ENCODE measurements around the gene MYO5C. TPM values are rescaled to one million over a fixed set of nuclear protein-coding genes. Genes with fewer than 3 reads are reported as not detected.

MYO5C gene
- total and polyA plus RNA-seq, 2 of the 8 experiments (the other 6 are each of a cell fraction or from before 2014, with no cell fraction given): 8.2 to 26.7 TPM

DNA sequence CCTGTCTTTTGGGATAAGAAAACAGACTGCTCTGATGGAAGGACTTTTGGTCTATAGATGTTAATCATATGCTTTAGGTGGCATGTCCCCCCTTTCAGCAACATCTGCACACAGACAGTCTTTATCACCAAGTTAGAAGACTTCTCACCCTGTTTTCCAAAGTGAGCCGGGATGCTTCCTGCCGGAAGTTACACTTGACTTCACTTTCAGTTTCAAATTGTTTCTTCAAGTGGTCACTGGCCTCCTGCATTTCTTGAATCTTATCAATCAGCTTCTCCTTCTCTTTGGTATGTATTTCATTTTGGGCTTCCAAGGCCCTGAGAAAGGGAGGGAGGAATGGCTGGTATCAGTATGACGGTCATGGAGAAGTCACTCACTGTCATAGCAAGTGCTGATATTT lies 77.2 kb downstream of the MYO5C start:
- H3K36me3 ChIP-seq (ENCODE audit: control insufficient read depth in 2 of 4, insufficient read depth in 4 of 4, low read length in 3 of 4): peaks cover 8 to 64% (median 34%) of the 10 kb centered on the region in 4 experiments
- no peaks in the 10 kb centered on the region for H3K23me2 ChIP-seq (ENCODE audit: low read depth, low read length)
- DNase-seq (ENCODE audit: low read depth in 1 of 2, low spot score in 2 of 2): no peak
- H4K5ac ChIP-seq (ENCODE audit: insufficient read length, low read depth, low read length): no peak overlapping the region
- H3K9me3 ChIP-seq (ENCODE audit: insufficient read depth in 2 of 2, low read depth in 1 of 2, low read length in 1 of 2): no peaks in the 10 kb centered on the region
- H2AK5ac ChIP-seq (ENCODE audit: low read depth, low read length): no peak overlapping the region
- H4K91ac ChIP-seq (replicated peaks; ENCODE audit: insufficient read length, low read length): no peak overlapping the region
- H3K9ac ChIP-seq (replicated peaks in 1 of 4; ENCODE audit: extremely low read depth in 1 of 4, low read depth in 3 of 4, low read length in 3 of 4): no peak overlapping the region
- H2BK15ac ChIP-seq (ENCODE audit: low read length): no peak overlapping the region
- no peaks in the 10 kb centered on the region for H3K27me3 ChIP-seq (replicated peaks in 1 of 4; ENCODE audit: control insufficient read depth in 3 of 4, extremely low read depth in 1 of 4, insufficient read depth in 3 of 4, low read length in 3 of 4)
- no peak overlapping the region for H3K14ac ChIP-seq (ENCODE audit: insufficient read length)
- no peak overlapping the region for H2BK120ac ChIP-seq (replicated peaks; ENCODE audit: low read depth, low read length)
- no peak overlapping the region for H4K8ac ChIP-seq (ENCODE audit: extremely low read depth, insufficient read depth, low read length)
- 91% methylated on average over 3 of the region's 3 CpGs; no CpG with 5 or more reads in 1 of the 2 experiments for WGBS, 2 experiments (ENCODE audit: extremely low coverage in 1 of 2, insufficient coverage in 1 of 2, insufficient read length in 1 of 2, insufficient replicate concordance in 2 of 2, low coverage in 1 of 2, low lambda C conversion rate in 2 of 2, missing lambda C conversion rate in 1 of 2)
- H2BK5ac ChIP-seq (ENCODE audit: low read depth, low read length): no peak overlapping the region
- CTCF ChIA-PET (ENCODE audit: partially characterized antibody): interaction anchor here (0.9 to 2.5 kb wide), 3 partner anchors 9 to 98 kb away, joined by 3 to 46 read pairs (median 6); no protein-coding TSS in a partner anchor
- H2BK12ac ChIP-seq (ENCODE audit: low read depth, low read length): no peak overlapping the region
- no peak overlapping the region for H3K4me2 ChIP-seq (ENCODE audit: insufficient read depth in 1 of 2, low read depth in 2 of 2, low read length in 2 of 2)
- FAIRE-seq: no peak
- no peaks in the 10 kb centered on the region for H3K79me1 ChIP-seq (ENCODE audit: low read depth, low read length)
- no peak overlapping the region for H2AFZ ChIP-seq (ENCODE audit: low read length)
- H3K18ac ChIP-seq (ENCODE audit: extremely low read depth, low read length): no peak overlapping the region
- H3K56ac ChIP-seq (replicated peaks; ENCODE audit: insufficient read length, low read depth, low read length): no peak overlapping the region
- H3K4ac ChIP-seq (replicated peaks; ENCODE audit: insufficient read length, low read depth, low read length): no peak overlapping the region
- no peaks in the 10 kb centered on the region for H3K79me2 ChIP-seq (ENCODE audit: control insufficient read depth in 1 of 2, insufficient read depth in 2 of 2, low read length in 2 of 2)
- H3K4me3 ChIP-seq (ENCODE audit: extremely low read depth in 1 of 4, insufficient read depth in 2 of 4, low read depth in 3 of 4, low read length in 4 of 4): no peak overlapping the region
- TF ChIP-seq CBX8 (IDR thresholded peaks at IDR 0.05; ENCODE audit: borderline replicate concordance, low read depth, low read length) (no peak), CBX5 (IDR thresholded peaks at IDR 0.05; ENCODE audit: low read depth, low read length) (no peak), CTBP2 (IDR thresholded peaks at IDR 0.05; ENCODE audit: borderline replicate concordance, insufficient read depth, insufficient read length, low read length) (no peak), SUZ12 (IDR thresholded peaks at IDR 0.05; ENCODE audit: low read length) (no peak), TEAD4 (IDR thresholded peaks at IDR 0.05; ENCODE audit: low read depth, low read length) (no peak), SIX5 (IDR thresholded peaks at IDR 0.05; ENCODE audit: low read depth, low read length) (no peak), CREB1 (IDR thresholded peaks at IDR 0.05) (no peak), BRCA1 (IDR thresholded peaks at IDR 0.05; ENCODE audit: low read depth, low read length) (no peak), NRF1 (IDR thresholded peaks at IDR 0.05; ENCODE audit: low read depth, low read length) (no peak), TAF1 (IDR thresholded peaks at IDR 0.05; ENCODE audit: low read depth, low read length) (no peak), SP4 (IDR thresholded peaks at IDR 0.05; ENCODE audit: low read length) (no peak), EGR1 (IDR thresholded peaks at IDR 0.05; ENCODE audit: borderline replicate concordance, low read depth, low read length) (no peak), EZH2 (IDR thresholded peaks at IDR 0.05; ENCODE audit: low read depth, low read length, severe bottlenecking) (no peak)
- no peak overlapping the region for H3K23ac ChIP-seq (ENCODE audit: insufficient read length)
- no peak overlapping the region for H3K27ac ChIP-seq (ENCODE audit: low read depth, low read length)
- H2BK20ac ChIP-seq (ENCODE audit: low read length): no peak overlapping the region
- H3K4me1 ChIP-seq (replicated peaks in 1 of 4; ENCODE audit: control insufficient read depth in 3 of 4, insufficient read depth in 4 of 4, low read length in 3 of 4): no peaks in the 10 kb centered on the region
- POLR2A ChIA-PET (ENCODE audit: partially characterized antibody): no interaction called here
- H4K20me1 ChIP-seq (replicated peaks in 1 of 2; ENCODE audit: control insufficient read depth in 1 of 2, insufficient read depth in 2 of 2, low read length in 2 of 2): peaks cover 0 to 3% of the 10 kb centered on the region in 2 experiments

All from H1 (cell line).